ENCODE data around the gene CDK14.
A peak's percentile ranks its signal among the peaks of the same experiment; 100 is the strongest.

The CDK14 gene

DNA sequence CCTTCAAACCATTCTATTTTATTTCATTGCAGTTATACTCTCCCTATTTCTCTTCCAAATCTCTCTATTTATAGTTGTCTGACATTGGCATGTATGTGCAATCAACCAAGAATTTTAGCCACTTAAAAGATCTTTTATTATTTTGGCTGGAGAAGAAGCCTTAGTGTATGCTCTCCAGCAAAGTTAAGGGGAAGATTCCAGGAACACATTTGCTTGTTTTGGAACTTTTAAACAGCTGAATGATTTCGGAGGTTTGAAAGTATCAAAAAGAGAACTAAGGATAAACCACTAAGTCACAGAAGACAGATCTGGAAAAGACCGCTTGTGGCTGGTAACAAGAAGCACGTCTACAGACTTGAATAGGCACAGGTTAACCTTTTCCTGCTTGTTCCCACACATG, 485.9 kb downstream of the CDK14 start:
- DNase-seq = no peak

DNA sequence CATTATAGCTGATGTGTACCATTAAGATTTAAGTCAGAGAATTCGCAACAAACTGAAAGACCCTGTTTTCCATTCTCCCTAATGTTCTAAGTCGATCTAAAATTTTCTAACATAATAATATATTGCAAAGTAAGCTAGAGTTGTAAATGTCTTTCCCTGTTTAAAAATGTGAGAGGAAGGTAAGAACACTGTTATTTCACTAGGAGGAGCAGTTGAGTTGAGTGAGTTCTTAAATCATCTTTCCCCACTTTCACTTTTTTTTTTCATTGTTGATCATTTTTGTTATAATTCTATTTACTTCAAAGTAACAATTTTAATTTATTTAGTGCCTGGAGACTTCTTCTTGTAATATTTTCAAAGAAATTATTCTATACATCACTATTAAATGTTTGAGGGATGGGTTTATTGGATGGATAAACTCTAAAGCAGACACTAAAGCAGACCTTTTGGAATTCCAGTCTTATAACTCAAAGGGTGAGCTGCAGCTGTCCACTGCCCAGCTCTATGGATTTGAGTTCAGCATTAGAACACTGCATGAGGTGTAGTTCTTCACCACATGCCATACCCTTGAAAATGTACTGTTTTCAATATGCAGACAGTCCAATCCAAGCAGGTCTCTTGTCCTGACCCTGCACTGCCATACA, 486.9 kb downstream of the CDK14 start:
- peak; percentile 43 for DNase-seq

DNA sequence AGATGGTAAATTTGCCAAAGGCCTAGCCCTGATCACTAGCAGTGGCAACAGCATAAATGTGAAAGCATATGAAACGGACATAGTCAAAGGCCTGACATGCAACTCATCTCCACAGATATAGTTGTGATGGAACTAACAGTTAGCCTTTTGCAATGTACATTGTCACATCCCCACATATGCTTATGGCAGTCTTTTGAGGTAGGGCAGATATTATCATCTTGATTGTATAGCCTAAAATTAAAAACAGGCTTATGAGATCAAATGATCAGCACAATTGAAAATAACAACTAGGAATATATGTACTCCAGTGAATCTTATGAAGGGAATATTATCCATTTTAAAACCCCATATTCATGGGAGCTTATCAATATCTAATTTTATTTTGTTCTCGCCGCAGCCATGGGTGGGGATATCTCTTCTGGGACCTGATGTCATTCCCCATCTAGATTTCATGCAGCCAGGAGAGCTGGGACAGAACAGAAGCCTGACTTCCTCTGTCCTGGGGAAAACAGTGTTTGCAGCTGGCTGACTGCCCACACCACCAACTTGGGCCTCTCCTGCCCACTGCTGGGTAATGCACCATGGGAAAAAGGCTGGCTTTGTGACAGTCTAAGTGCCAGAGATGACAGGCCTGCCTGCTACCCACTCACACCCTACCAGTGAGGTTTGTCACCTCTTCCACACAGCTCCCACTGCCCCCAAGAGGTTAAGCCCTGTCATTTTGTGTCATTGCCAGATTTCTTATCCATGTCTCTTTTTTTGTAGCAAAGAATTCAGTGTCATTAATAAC, 487.9 kb downstream of the CDK14 start:
- peak; percentile 30 for DNase-seq

DNA sequence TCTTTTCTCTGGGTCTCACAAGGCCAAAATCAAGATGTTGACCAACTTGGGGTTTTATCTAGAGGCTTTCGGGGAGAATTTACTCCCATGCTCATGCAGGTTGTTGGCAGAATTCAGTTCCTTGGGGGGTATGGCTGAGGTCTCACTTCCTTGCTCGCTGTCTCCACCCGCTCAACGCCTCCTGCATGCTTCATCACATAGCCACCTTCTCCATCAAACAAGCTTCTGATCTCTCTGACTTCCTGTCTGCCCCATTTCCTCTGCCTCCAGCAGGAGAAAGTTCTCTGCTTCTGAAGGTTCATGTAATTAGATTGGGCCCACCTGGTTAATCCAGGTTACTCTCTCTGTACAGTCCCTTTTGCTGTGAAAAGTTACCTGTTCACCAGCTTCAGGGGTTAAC, 489.1 kb downstream of the CDK14 start:
- no peak for DNase-seq

DNA sequence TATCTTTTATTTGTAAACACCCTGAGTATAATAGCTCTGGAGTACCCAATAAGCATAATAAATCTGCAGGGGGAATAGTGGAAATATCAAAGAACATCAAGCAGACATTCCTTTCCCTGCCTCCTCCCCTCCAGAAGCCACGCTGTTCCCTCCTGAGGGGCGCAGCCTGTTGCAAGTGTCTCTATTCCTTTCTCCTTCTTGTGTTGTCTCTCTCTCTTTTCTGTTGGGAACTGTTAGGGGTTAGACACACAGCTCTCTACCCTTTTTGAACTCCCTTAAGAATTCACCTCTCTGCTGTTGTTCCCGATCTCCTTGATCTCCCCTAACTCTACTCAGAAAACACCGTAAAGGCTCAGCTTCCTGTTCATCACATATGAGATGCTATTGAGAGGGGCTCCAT, 490.1 kb downstream of the CDK14 start:
- DNase-seq = no peak

DNA sequence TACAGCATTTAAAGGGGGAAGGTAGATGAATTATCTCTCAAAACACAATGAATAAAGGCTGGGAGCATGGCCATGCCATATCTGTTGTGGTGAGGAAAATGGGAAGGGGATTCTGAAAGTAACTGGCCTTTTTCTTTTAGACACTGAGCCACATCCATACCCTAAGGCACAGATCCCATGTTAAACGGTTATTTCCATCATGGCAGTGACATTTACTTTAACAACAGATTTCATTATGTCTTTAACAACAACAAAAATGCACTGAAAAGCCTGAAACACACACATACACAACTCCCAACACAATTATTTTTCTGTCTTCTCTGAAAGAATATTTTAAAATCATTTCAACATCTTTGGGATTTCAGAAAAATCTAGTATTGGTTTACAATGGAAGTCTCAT, 492.0 kb downstream of the CDK14 start:
- DNase-seq = no peak

DNA sequence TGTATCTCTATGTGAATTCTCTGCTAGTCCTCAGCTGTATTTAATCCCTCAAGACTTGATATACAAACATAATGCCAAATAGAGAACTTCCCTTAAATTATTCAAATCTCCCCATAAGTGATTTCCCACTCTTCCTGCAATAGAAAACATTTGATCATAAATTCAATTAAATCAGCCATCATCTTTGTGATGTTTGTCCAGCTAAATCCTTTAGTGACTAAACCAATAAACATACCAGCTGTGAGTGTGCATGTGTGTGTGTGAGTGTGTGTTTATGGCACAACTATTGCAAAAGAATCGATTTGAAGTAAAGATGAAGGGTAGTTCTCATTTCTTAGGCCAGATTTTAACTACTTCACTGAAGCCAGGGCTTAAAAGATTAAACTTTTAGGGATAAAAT, 492.6 kb downstream of the CDK14 start:
- no peak for DNase-seq

DNA sequence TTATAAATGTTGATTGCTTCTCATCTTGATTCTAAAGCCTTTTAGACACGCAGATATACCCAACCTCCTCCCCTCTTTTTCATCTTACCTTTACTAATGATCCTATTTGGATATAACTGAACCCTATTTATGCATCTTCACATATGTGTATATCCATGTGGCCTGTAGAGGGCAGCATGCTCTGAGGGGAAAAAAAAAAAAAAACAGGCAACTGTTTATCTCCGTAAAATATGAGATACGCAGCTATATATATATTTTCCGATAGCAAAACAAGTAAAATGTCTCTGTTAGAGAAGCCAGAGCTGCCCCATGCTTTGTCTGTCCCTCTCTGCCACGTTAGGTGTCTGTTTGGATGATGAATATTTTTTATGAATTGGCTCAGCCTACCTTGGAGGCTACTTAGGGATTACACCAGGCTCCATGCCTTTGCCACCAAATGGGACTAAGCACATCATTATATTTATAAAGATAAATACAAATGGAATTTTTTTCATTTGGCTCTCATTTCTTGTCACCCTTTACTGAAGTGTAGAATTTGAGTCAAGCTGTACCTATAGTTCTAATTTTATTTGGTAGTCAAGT, 493.4 kb downstream of the CDK14 start:
- peak; percentile 29 for DNase-seq

DNA sequence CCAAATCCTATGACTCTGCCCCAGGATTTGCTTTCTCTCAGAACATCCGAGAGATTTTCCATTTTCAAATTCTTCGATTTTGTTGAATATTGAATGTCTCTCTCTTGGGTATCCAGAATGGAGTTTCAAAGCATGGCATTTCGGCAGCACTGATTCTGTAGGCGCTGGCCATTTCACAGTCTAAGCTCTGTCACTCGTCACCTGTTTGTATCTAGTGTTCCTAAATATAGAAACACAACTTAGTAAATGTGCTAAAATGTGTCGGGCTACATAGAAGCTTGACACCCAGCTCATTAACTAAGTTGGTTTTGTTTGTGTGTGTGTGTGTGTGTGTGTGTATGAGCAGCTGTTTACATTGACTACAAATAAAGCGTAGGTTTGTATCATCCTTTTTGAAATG, 494.6 kb downstream of the CDK14 start:
- DNase-seq = peak; percentile 7

DNA sequence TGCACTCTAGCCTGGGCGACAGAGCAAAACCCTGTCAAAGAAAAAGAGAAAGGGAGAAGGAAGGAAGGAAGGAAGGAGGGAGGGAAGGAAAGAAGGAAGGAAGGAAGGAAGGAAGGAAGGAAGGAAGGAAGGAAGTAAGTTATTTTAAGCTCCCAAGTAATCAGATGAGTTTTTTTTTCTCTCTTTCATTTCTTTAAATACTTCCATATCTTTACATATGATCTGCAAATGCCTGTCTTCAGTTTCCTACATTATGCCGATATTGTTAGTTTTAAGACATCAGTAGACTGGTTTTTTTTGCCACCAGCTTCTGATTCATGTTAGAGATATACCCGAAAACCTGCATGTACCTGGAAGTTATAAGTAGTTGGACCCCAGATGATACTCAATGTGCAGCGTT, 495.5 kb downstream of the CDK14 start:
- no peak for DNase-seq

DNA sequence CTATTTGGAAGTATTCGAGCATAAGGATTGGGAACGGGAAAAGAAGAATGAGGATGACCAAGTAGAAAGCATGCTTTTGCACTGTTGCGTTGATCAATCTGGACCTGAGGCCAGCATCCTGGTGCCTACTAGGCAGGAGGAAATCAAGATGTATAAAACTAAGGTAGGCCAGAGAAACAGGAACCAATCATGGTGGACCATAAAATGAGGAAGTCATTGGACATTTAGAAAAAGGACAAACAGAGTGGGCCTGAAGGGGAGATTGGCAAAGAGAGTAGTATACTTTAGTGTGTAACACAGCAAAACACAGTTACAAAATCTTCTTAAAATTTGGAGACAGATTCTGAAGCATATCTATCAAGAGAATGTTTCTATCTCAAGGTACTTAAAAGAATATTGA, 497.1 kb downstream of the CDK14 start:
- no peak for DNase-seq

DNA sequence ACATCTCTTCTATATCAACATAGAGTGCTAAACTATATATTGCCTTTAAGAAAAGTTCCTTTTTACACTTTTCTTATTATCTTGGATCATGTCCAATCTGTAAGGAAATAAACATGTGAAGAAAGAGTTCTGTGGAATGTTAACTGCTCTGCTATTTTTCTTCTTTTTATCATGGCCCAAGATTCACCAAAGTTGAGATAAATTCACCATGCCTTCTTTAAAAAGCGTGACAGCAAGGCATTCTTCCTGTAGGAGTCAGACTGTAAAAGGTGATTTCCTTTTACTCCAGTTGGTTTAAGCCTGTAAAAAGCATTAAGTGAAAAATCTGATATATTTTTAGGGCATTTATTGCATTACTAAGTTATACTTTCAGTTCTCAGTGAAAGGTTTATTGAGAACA, 502.4 kb downstream of the CDK14 start:
- no peak for DNase-seq

DNA sequence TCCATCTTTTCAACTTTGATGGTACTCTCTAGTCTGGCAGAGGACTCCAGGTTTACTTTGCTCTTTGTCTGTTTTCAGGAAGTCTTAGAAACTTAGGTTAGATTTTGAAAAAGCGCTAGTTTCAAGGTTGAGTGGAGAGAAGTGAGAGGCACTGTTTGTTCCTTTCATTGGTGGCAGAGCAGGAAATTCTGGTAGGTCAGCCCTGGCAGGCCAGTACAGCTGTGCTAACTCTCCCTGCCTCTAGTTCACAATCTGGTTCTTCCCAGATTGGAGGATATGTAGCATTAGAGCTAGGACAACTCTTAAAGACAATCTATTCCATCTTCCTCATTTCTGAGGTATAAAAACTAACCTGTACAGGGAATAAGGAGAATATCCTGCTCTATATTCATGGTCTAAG, 507.2 kb downstream of the CDK14 start:
- DNase-seq = no peak

DNA sequence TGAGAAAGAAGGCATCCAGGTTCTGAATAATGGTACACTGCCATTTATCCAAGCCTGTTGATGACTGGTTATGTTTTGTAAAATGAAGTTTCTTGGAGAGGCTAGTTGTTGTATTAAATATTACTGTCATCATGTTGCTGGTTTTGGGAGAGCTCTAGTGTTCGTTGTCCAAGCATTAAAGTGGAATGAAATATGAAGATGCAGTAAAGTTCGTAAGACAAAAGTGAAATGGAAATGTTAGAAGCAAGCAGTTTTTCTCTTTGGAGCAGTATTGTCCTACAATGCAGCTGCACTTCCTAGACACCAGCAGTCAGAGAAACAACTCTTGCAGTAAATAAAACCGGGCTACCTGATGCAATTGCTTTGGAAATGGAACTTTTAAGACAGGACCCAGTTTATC, 511.3 kb downstream of the CDK14 start:
- DNase-seq = no peak

DNA sequence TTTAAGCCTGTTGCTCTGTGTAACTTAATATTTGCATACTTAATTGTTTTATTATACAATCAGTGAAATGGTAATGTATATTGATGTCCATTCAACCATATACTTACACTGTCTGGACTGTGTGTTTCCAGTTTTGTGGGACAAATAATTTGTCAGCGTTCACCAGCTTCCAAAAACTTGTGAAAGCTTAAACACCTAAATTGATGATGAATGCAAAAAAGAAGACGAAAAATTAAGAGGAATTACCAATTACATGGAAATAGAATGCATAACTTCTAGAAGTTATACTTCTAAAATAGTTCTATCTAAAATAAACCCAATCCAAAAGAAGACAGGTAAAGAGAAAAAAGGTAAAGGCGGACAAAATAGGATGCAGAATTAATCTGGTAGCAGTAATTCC, 513.1 kb downstream of the CDK14 start:
- no peak for DNase-seq

DNA sequence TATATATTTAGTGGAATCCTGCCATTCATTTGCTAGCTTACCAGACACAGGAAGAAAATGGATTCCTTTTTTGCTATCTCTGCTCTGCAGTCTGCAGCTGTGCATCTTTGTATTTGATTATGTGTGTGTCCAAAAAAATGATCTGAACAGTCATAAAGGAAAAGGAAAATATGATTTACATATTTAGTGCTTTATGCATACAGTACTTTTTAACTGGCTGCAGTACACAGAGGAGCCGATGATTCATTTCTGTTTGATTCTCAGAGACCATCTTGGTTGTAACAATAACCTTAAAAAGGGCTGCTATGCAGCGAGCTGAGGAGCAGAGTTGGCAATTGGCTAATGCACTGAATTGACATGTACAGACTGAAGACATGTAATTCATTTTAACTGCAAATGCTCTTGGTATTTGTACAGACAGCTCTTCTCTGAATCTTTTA, 516.8 kb downstream of the CDK14 start:
- DNase-seq = no peak

DNA sequence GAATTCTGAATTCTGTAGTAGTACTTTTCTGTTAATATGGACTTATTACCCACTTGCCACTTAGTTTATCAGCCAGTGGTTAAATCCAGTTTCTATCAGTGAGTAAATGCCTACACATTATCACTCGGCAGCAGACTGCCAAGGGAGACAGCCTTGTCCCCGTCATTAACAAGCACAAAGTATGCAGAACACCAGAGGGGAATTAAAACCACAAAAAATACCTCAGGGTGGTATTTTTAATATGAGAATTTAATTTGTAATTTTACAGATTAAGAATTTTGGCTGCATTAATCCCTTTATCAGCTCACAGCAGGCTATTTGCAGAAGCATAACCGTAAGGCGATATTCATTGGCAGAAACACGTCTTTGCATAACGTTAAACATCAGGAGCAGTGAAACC, 518.1 kb downstream of the CDK14 start:
- DNase-seq = no peak

DNA sequence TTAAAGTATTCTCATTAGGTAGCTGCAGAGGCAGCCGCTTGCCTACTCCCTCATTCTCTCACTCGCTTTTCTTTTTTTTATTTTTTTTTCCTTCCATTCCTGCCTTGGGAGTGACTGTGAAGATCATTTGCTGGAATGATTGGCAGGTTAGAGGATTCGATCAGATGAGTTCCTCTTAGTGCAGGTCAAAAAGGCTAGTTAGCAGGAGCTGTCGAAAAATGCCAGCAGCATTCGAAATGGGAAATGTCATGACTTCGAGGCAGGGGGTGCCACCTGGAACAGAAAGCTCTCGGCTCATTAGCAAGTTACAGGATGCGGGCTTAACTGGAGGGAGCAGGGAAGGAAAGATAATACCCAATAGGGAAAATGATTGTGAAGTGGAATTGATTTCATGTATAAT, 530.6 kb downstream of the CDK14 start:
- no peak for DNase-seq

DNA sequence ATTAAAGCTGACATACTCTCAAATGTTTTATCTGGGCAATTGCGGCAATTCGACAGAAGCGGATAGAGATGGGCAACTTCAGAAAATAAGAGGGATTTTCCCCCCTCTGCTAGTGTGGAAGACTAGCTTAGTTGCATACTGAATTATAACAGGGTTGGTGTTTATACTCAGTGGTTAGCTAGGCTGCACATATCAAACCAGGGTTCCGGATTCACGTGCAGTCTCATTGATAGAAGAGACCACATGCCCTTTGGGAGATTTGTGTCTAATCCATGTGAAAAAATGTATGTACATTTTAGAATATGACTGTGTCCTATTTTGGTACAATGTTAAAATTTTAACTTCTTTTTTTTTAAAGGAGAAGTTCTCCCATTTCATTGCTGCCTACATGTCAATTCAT, 531.2 kb downstream of the CDK14 start:
- no peak for DNase-seq

DNA sequence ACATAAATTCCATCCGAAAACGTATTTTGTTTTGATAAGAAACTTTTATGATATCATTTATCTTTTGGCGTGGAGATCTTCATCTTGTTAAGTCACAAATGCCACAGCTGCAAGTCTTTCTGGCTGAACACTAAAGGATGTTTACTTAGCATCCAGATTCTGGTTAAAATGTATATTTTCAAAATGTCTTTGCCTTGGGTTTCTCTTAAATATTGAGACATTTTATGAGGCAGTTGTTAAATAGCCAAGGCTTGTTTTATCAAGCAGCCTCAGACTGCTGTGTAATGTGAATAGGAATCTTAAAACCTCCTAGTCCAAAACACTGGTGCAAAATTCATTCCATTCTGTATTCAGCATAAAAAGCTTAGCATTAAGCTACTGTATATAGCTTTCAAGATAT, 531.8 kb downstream of the CDK14 start:
- DNase-seq = no peak

DNA sequence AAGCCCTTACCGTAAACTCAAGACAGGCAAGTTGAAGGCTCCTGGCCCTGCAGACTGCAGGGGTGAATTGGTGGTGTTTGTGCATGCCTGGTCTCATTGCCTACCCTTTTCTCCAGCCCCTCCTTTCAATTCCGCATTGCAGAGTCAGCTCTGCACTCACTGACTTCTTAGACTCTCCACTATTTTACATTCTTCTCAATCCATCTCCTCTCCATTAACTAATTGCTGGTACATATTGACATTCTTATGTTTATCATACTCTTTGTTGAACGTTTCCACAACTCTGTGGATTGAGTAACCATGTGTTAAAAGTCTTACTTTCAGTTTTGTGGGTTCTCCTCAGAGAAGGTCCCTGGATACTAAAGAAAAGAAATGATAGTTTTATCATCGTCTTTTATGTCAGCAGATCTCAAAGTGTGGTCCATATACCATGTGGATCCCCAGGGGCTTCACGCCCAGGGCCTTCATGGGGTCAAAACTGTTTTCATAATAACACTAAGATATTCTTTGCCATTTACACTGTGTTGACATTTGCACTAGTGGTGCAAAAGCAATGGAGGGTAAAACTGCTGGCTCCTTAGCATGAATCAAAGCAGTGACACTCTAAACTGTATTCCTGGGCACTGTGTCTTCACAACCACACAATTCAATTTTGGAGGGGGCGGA, 532.7 kb downstream of the CDK14 start:
- DNase-seq = no peak

DNA sequence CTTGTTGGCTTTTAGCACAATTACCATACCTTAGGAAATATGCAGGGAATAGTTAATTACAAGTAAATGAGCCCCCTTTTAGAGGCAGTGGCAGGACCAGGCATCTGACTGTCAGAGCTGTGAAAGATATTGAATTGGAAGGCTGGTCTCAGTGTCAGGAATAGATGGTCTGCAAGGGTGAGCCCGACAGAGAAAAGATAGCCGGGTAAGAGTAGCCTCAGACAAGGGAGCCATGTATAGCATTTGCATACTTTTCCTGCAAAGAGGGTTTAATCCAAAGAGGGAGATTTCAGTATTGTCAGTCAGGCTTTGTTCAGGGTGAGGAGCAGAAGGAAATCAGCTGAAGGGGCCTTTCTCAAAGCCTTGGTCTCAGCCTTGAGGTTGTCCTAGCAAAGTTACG, 539.2 kb downstream of the CDK14 start:
- DNase-seq = no peak

DNA sequence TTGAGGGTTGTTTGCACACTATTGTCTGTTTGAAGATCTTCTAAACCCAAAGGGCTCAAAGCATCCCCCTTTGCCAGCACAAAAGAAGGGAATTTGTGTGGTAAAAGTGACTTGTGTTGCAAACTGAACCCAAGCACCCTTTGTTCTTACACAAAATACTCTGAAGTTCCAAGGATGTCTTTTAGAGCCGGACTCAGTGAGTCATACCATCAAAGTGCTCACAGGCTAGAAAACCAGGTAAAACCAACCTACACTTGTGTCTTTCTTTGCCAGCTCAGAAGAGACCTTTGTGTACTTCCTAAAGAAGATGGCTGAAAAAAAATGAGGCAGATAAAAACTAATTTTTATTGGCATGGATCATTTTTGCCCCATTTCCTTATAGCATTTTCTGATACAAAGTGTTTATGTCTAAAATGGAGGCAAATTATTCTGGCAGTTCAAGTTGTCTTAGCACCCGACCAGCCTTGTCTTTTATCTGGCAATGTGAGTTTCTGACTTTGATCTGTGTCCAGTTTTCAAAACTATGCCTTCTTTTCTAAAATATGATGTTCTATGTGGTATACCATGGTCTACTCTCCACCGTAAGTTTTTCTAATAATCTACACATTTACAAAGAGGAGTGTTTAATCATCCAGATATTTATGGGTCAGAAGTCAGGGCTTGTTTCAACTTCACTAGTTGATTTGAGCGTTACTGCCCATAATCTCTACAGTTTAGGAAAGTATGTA, 539.7 kb downstream of the CDK14 start:
- no peak for DNase-seq

Data from SHP77 treated with DMSO at 0.1 percent for 48 hours (cell line).